HepG2 (cell line): ENCODE results near the gene RBBP8NL. TPM values are rescaled to one million over a fixed set of nuclear protein-coding genes. Genes with fewer than 3 reads are reported as not detected.
A peak's percentile ranks its signal among the peaks of the same experiment; 100 is the strongest.

Source experiments
- CCAR2 ChIP-seq: fragments of 200-400 bp; formaldehyde crosslinking; optimal IDR thresholded peaks from 2 replicates; pipeline ENCODE3; 2018; ENCODE audit warnings: low read depth, mild to moderate bottlenecking, low read length, moderate library complexity
- FOSL2 ChIP-seq: sonication (generic); formaldehyde crosslinking; IDR thresholded peaks from 2 replicates; pipeline ENCODE4 v1.4.0; 2020; ENCODE audit warnings: missing genetic modification reagents
- KDM3A ChIP-seq: IDR thresholded peaks from 2 replicates; pipeline ENCODE4 v1.6.1; 2018; ENCODE audit warnings: low read depth, missing compliant biosample characterization
- KLF13 ChIP-seq: sonication (generic); formaldehyde crosslinking; IDR thresholded peaks from 2 replicates; pipeline ENCODE4 v1.4.0; 2020; ENCODE audit warnings: mild to moderate bottlenecking, missing genetic modification reagents
- MEIS1 ChIP-seq: sonication (generic); formaldehyde crosslinking; IDR thresholded peaks from 2 replicates; pipeline ENCODE4 v1.9.0; 2021; ENCODE audit warnings: mild to moderate bottlenecking, missing genetic modification reagents, moderate library complexity, borderline replicate concordance
- RAD21 ChIP-seq: fragments of 450-650 bp; formaldehyde crosslinking; IDR thresholded peaks from 2 replicates; pipeline ENCODE4 v1.5.0; 2020; ENCODE audit warnings: mild to moderate bottlenecking
- RFXANK ChIP-seq: IDR thresholded peaks from 2 replicates; pipeline ENCODE4 v1.6.1; 2016
- SRSF4 ChIP-seq: fragments of 200-400 bp; formaldehyde crosslinking; IDR thresholded peaks from one replicate; pipeline ENCODE4 v1.6.1; 2018; ENCODE audit warnings: mild to moderate bottlenecking, low read depth, low read length, moderate library complexity; ENCODE audit not compliant: poor library complexity, severe bottlenecking
- TGIF2 ChIP-seq: IDR thresholded peaks from 2 replicates; pipeline ENCODE4 v1.6.1; 2016; ENCODE audit warnings: control low read depth, missing compliant biosample characterization
- XBP1 ChIP-seq: sonication (generic); formaldehyde crosslinking; IDR thresholded peaks from 2 replicates; pipeline ENCODE4 v1.5.0; 2020; ENCODE audit warnings: missing genetic modification reagents
- ZBTB10 ChIP-seq: sonication (generic); formaldehyde crosslinking; IDR thresholded peaks from 2 replicates; pipeline ENCODE4 v1.4.0; 2020; ENCODE audit warnings: missing genetic modification reagents, borderline replicate concordance
- ZBTB8A ChIP-seq: sonication (generic); formaldehyde crosslinking; IDR thresholded peaks from 2 replicates; pipeline ENCODE4 v1.4.0; 2020; ENCODE audit warnings: mild to moderate bottlenecking, low read depth, missing genetic modification reagents, borderline replicate concordance
- ZIK1 ChIP-seq: sonication (generic); formaldehyde crosslinking; IDR thresholded peaks from 2 replicates; pipeline ENCODE4 v1.5.0; 2020; ENCODE audit warnings: mild to moderate bottlenecking, low read depth, missing genetic modification reagents, borderline replicate concordance
- ZNF33B ChIP-seq: sonication (generic); formaldehyde crosslinking; IDR thresholded peaks from 2 replicates; pipeline ENCODE4 v1.5.1; 2020; ENCODE audit warnings: mild to moderate bottlenecking, missing genetic modification reagents
- ZNF451 ChIP-seq: sonication (generic); formaldehyde crosslinking; IDR thresholded peaks from 2 replicates; pipeline ENCODE4 v1.5.0; 2020; ENCODE audit warnings: mild to moderate bottlenecking, missing genetic modification reagents
- ZSCAN22 ChIP-seq: sonication (generic); formaldehyde crosslinking; IDR thresholded peaks from 2 replicates; pipeline ENCODE4 v1.4.0; 2020; ENCODE audit warnings: mild to moderate bottlenecking, missing genetic modification reagents
- polyA plus RNA-seq, 8 experiments: library from polyadenylated mRNA; depleted of rRNA in 3 of 8; stranded (reverse) in 7 of 8; unstranded in 1 of 8; fragments of >200 nt; fragmentation: Illumina TruSeq in 4 of 8; extraction: Trizol in 4 of 8; gene quantifications; 2 replicates each; pipeline versions ENCODE4 v1.2.1 to v1.2.3, GENCODE V29; 2011 to 2016; ENCODE audit warnings: low read depth in 4 of 8, missing spikeins in 1 of 8, mixed read lengths in 1 of 8; ENCODE audit not compliant: insufficient read depth in 1 of 8
- total RNA-seq, 5 experiments: library from RNA; depleted of rRNA; stranded (reverse); fragments of >200 nt; fragmentation: Illumina TruSeq; extraction: Trizol; gene quantifications; 2 replicates each; pipeline ENCODE4 v1.2.3, GENCODE V29; 2016; ENCODE audit warnings: low read depth in 1 of 5
- TF ChIP-seq, protein P1 (sequence below): IDR thresholded peaks from 2 replicates; pipeline ENCODE4 v1.4.0; 2020; ENCODE audit warnings: mild to moderate bottlenecking, missing genetic modification reagents
- TF ChIP-seq, protein P2 (sequence below): sonication (generic); formaldehyde crosslinking; IDR thresholded peaks from 2 replicates; pipeline ENCODE4 v1.5.0; 2020; ENCODE audit warnings: missing genetic modification reagents
- TF ChIP-seq, protein P3 (sequence below): sonication (generic); formaldehyde crosslinking; IDR thresholded peaks from 2 replicates; pipeline ENCODE4 v1.5.0; 2020; ENCODE audit warnings: missing genetic modification reagents

RBBP8NL gene
- total and polyA plus RNA-seq, 2 of the 13 experiments (the other 11 are each of a cell fraction or from before 2014, with no cell fraction given) = 0.69 to 0.86 TPM

DNA sequence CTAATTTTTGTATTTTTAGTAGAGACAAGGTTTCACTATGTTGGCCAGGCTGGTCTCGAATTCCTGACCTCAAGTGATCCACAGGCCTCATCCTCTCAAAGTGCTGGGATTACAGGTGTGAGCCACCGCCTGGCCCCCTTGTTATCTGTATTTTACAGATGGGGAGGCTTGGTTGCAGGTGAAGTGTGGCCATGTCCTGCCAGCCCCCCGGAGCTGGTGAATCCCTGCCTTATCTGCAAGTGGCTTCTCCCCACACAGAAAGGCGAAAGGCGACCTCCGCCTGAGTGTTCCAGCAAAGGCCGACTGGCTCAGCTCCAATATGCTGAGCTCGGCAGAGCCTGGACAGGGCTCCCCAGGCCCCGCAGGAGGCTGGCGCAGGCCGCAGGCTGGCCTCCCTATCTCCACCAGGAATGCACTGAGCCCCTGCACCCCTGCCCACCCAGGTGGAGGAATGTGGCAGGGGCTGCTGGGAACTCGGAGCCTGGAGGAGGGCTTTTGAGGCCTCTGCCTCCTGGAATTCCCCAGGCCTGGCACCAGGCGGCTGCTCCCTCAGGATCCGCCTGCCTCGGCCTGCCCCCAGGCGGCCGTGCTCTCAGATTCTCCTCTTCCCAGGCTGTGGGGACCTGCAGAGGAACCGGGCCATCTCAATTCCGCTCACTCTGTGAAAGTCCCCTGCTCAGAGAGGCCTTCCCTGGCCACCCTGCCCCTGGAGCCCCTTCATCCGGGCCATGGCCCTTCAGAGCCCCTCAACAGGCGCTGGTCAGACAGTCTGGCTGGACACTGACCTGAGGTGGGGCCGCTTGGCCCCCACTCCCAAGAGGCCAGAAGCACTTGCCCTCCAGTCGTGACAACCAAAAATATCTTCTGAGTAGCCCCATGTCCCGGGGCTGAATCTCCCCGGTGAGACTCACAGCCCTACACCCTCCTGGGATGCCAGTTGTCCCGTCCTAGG lies 51.0 kb downstream of the RBBP8NL start (continued):
- peak; percentile 91 for TF ChIP-seq MEIS1 (CRISPR knock-in tag)
- no peak for TF ChIP-seq ZSCAN22 (CRISPR knock-in tag)
- TF ChIP-seq ZBTB10 (CRISPR knock-in tag) = peak; percentile 73
- TF ChIP-seq CCAR2 = no peak
- no peak for TF ChIP-seq TGIF2 (CRISPR knock-in tag)
- TF ChIP-seq, protein P1, sequence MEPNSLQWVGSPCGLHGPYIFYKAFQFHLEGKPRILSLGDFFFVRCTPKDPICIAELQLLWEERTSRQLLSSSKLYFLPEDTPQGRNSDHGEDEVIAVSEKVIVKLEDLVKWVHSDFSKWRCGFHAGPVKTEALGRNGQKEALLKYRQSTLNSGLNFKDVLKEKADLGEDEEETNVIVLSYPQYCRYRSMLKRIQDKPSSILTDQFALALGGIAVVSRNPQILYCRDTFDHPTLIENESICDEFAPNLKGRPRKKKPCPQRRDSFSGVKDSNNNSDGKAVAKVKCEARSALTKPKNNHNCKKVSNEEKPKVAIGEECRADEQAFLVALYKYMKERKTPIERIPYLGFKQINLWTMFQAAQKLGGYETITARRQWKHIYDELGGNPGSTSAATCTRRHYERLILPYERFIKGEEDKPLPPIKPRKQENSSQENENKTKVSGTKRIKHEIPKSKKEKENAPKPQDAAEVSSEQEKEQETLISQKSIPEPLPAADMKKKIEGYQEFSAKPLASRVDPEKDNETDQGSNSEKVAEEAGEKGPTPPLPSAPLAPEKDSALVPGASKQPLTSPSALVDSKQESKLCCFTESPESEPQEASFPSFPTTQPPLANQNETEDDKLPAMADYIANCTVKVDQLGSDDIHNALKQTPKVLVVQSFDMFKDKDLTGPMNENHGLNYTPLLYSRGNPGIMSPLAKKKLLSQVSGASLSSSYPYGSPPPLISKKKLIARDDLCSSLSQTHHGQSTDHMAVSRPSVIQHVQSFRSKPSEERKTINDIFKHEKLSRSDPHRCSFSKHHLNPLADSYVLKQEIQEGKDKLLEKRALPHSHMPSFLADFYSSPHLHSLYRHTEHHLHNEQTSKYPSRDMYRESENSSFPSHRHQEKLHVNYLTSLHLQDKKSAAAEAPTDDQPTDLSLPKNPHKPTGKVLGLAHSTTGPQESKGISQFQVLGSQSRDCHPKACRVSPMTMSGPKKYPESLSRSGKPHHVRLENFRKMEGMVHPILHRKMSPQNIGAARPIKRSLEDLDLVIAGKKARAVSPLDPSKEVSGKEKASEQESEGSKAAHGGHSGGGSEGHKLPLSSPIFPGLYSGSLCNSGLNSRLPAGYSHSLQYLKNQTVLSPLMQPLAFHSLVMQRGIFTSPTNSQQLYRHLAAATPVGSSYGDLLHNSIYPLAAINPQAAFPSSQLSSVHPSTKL (CRISPR knock-in tag) = peak; percentile 53; the same call in 1 of the 2 replicates
- TF ChIP-seq RFXANK (CRISPR knock-in tag) = peak; percentile 76; the same call in 1 of the 2 replicates
- no peak for TF ChIP-seq ZIK1 (CRISPR knock-in tag)
- TF ChIP-seq, protein P2, sequence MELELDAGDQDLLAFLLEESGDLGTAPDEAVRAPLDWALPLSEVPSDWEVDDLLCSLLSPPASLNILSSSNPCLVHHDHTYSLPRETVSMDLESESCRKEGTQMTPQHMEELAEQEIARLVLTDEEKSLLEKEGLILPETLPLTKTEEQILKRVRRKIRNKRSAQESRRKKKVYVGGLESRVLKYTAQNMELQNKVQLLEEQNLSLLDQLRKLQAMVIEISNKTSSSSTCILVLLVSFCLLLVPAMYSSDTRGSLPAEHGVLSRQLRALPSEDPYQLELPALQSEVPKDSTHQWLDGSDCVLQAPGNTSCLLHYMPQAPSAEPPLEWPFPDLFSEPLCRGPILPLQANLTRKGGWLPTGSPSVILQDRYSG = no peak; the same call in 1 of the 2 replicates
- TF ChIP-seq SRSF4 = no peak
- TF ChIP-seq ZBTB8A = peak; percentile 95
- TF ChIP-seq XBP1 (CRISPR knock-in tag) = peak; percentile 17; the same call in 1 of the 2 replicates
- no peak for TF ChIP-seq KLF13 (CRISPR knock-in tag)
- TF ChIP-seq, protein P3, sequence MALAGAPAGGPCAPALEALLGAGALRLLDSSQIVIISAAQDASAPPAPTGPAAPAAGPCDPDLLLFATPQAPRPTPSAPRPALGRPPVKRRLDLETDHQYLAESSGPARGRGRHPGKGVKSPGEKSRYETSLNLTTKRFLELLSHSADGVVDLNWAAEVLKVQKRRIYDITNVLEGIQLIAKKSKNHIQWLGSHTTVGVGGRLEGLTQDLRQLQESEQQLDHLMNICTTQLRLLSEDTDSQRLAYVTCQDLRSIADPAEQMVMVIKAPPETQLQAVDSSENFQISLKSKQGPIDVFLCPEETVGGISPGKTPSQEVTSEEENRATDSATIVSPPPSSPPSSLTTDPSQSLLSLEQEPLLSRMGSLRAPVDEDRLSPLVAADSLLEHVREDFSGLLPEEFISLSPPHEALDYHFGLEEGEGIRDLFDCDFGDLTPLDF (CRISPR knock-in tag) = peak; percentile 56; the same call in 1 of the 2 replicates
- peak; percentile 88; the same call in 1 of the 2 replicates for TF ChIP-seq ZNF451 (CRISPR knock-in tag)
- peak; percentile 49; the same call in 1 of the 2 replicates for TF ChIP-seq FOSL2 (CRISPR knock-in tag)
- TF ChIP-seq ZNF33B = 0 out of 2 replicates have a peak, but pooled peaks have one; percentile 43
- peak; percentile 77 for TF ChIP-seq KDM3A (CRISPR knock-in tag)
- TF ChIP-seq RAD21 (CRISPR knock-in tag) = peak; percentile 99
